ENCODE data around the gene LMX1B.

LMX1B gene

DNA sequence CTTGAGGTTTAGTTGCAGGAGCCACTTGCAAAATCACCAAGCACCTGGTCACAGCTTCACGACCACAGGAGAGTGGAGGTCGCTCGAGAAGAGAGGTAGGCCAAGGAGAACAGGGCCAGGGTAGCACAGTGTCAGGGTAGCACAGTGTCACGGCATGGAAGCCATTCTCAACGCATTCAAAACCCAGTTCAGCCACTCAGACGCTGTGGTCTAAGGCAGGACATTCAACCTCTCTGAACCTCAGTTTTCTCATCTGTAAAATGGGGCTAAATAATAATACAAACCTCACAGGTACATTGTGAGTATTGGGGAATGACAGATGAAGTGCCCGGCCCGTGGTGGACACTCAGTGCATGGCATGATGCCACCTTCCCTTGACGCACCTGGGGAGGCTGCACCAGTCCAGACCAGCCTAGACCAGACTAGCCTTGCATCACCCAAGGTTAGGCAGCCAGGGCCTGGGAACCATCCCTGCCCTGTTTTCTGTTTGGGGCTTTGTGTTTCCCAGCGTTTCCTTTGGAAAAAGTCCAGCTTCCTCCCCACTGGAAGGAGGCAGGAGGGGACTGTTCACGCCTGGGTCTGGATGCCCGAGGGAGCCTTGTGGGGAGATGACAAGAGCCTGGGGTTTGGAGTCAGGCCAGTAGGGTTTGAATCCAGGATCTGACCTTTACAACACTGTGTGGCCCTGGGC, 7.8 kb upstream of the LMX1B start:
- DNase-seq: no peak

DNA sequence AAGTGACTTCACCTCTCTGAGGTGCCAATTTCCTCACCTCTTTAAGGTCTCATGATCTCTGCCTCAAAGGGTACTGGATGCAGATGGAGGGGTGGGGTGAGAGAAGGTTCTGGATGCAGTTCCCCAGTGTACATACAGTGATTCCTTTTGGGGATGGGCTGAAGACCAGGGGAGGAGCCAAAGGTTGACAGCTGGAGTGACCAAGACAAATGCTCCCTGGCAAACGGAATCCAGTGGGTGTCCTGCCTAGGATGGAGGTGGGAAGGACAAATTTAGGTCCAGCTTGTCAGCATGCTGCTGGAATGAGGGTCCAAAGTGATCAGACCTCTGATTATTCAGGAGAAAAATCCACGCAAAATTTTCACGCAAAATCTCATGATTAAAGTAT, 7.3 kb upstream of the LMX1B start:
- DNase-seq: no peak

DNA sequence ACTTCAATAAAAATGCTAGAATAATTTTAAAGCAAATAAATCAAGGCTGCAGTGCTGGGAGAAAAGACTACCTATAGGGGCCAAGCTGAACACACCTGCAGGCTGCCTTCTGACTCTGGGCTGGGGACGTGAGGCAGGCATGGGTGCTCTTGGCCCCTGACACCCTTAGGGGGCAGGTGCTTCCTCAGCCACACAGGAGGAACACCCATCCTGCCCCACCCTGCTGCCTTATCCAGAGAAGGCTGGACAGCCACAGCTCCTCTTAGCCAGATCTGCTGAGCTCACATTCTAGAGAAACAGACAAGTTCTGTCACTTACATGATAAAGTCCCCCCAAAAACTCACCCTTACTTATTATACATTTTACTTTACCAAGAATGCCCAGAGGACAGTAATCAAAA, 6.6 kb upstream of the LMX1B start:
- no peak for DNase-seq

DNA sequence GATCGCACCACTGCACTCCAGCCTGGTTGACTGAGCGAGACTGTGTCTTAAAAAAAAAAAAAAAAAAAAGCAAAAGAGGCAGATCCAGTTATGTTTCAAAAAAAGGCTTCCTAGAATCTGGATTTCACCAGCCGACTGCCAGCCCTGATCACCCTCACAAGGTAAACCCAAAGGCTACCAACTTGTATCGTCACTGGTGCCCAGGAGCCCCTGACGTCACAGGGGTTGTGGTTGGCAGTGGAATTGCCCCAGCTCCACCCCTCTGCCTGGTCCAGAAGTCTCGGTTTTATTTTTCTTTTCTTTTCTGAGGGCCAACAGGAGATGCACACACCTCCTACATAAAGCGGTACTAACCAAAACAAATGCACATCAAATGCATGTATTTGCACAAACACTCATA, 6.0 kb upstream of the LMX1B start:
- no peak for DNase-seq

DNA sequence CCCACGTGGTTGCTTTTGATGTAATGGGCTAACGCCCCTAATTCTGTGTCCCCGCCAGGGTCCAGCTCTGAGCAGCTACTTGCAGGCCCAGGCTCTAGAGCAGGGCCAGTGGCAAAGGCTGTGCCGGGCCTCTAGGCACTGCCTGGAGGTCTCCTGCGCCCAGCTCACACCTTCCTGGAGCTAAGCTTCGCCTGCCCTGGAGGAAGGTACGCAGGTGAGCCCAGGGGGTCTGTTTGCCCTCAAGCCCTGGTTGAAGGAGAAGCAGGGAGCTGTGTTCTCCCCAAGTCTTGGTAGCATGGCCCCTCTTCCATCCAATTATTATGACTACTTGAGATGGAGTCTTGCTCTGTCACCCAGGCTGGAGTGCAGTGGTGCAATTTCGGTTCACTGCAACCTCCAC, 5.2 kb upstream of the LMX1B start:
- DNase-seq: no peak

DNA sequence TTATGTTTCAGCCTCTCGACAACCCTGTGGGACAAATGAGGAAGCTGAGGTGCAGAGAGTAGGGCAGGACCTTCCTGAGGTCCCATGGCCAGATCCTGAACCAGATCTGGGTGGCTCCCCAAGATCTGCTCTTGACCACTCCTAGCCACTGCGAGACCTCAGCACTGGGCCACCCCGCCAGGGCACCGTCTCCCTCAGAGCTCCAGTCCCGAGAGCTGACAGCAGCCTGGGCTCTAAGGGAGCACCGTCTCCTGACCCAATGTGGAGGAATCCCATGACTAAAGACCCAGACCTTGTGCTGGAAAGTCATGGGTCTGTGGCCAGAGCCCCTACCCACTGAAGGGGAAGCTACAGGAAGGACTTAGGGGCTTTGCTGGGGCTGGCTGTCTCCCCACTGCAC, 4.5 kb upstream of the LMX1B start:
- no peak for DNase-seq

DNA sequence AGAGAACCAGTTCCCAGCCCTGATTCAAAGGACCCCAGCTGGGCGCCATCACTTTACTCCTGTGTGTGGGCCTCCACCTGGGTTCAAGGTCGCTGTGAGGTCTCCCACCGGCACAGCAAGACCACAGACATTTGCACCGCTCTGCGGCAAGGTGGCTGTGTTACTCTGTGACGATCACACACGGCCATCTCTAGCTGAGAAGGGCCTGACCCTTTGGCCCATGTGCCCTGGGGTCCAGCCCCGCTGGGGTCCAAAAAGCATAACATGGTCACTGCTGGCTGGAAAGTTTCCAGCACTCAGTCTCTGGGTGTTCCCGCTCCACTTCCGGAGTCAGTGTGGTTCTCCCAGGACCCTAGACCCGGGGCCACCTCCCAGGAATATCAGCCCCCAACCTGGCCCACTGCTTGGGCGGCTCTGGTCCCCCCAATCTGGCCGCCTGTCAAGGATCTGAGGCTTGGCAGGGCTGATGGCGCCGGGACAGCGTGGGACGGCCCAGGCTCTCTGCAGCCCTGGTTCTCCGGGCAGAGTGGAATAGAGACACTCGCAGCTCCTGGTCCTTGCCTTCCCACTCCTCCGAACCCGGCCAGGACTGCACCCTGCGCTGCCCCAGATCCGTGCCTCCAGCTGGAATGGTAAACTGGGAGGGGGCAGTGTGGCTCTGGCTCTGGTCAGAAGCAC, 3.9 kb upstream of the LMX1B start:
- no peak for DNase-seq

DNA sequence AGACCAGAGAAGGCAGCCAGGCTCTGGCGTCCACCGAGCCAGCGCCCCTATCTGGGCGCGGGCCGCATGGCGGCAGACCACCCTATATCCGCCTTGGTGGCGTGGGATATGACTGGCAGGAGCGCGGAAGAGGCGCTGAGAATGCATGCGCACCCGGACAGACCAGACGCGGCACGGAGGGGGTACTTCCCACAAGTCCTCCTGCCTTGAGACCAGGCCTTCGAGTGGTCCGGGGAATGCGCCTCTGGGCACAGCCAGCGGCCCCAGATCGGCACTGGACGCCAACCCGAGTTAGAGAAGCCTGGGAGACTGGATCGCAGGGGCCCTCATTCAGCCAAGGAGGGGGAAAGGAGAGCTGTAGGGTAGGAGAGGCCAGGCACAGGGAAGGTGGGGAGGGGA, 2.5 kb upstream of the LMX1B start:
- no peak for DNase-seq

DNA sequence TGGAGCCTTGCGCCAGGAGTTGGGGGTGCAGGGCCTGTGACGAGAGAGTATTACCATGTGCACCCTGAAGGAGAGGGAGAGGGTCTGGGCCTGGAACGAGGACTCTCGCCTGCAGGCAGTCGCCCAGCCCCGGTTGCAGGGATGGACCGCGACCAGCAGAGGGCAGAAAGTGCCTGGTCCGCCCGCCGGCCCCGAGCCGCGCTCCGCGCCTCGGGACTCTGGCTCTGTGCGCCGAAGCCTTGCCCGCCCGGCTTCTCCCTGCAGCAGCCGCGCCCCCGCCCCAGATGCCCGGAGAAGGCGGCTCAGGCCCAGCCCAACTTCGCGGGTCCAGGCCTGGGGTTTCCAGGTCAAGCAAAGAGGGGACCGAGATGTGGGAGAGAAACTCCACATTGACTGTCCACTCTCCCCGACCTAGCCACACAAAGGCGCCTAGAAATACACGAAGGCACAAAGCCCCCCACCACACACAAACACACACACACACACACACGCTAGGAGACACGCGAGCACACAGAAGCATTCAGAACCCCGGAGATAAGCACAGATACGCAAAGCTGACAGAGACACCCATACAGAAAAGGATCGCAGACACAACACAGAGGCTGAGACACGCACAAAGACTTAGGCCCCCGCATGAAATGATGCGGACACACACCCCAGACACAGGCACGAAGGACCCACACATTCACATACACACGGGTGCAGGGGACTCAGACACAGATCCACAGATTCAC, 2.0 kb upstream of the LMX1B start:
- DNase-seq: peak; percentile 43

DNA sequence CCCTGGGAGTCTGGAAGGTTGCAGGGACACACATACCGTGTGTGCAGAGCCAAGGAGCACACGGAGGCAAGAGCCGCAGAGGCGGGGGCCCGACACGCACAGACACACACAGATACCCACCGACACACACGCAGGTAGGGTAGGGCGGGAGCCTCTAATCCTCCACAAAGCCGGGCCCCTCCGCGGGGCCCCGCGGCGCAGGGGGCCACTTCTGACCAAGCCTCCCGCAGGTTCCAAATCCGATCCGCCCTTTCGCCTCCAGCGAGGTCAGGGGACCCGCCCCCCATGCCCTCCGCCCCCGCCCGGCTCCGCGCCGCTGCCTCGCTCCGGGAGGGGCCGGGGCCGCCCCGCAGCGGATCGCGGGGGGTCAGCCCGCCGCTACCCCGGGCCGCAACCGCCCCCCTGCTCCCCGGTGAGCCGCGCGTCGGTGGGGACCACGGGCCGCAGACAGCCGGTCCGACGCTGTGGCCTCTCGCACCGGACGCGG, 1.4 kb upstream of the LMX1B start:
- no peak for DNase-seq

DNA sequence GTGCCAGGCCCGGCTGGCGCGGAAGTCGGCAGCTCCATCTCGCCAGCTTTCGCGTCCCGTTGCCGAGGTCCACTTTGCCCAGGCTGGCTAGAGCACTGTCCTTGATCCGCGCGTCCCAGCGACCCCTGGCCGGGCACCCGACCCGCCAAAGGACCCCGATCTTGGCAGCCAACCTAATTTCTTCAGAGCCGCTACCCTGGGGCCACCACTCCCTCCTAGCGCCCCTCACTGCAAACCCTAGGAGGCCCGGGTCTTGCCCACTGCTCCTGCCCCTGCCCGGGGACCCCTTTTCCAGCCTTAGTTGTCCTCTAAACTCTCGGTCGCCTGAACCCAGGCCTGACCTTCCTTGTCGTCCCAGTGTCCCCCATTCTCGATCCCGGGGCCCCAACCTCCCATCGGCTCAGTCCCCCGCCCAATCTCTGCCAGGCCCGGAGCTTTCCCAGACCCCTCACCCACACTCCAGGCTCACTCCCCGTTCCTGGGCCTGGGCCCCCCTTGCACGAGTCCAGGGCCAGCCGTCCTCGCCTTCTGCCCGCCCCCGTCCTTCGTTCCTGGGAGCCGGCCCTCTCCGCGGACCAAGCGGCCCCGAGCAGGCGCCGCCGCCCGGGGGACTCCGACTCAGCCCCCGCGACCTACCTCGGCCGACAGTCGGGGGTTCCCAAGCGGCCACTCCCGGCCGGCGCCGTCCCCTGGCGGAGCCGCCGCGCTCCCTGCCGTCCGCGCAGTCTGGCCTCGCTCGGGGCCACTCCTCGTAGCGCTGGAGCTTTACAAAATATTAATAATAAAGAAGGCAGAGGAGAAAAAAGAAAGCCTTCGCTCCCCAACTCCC, 701 bp upstream of the LMX1B start:
- DNase-seq: no peak

DNA sequence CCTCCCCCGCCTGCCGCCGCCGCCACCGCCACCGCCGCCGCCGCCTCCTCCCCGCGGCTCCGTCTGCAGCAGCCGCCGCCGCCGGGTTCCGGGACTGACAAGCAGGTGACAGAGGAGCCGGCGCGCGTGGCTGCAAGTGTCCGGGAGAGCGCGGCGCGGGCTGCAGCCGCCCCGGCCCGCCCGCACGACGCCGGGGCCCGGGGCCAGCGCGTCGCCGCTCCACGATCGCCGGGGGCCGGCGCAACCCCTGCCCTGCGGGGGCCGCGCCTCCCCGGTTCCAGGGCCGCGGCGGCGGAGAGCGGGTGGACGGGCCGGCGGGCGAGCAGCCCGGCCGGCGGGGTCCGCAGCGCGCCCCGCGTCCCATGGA, 343 bp downstream of the LMX1B start:
- no peak for DNase-seq

DNA sequence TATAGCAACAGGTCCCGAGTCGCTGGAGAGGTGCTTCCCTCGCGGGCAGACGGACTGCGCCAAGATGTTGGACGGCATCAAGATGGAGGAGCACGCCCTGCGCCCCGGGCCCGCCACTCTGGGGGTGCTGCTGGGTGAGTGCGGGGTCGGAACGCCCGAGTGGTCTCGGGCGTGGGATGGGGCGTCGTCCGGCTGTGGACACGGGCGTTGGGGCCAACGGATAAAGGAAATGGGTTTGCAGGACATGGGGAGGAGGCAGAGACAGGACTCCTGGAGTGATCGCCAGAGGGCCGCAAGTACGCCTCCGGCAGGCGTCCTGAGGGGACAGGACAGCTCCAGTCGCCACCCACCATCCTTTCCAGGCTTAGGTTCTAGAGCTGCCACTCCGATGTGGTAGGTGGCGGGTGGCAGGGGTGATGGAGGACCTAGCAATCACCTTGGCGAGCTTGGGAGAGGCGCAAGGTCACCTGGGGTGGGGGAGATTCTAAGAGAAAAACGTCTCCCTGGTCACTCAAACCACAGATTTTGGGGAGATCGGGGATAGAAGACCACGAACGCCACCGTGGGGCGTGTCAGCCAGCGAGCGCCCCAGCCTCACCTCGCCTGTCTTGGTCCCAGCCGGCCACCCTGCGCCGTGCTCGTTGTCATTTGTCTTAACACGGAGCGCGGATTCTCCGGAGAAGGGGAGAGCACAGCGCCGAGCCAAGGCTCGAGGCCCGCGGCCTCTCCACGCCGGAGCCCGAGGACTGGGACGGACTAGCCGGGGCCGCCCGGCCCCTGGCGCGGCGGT, 922 bp downstream of the LMX1B start:
- DNase-seq: no peak

DNA sequence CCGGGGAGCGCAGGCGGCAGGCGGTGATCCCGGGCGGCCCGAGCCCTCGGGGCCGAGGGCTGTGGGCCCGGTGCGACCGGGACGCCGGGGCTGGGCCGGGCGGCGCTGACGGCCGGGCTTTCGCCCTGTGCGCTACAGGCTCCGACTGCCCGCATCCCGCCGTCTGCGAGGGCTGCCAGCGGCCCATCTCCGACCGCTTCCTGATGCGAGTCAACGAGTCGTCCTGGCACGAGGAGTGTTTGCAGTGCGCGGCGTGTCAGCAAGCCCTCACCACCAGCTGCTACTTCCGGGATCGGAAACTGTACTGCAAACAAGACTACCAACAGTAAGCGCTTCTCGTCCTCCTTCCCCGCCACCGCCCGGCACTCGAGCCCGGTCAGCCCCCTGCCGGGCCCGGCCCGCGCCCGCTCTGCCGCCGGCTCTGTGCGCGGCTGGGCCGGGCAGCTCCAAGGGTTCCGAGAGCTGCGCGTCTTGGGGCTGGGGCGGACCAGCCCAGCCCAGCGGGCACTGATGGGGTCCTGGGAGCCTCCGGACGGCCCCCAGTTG, 1.6 kb downstream of the LMX1B start:
- no peak for DNase-seq

DNA sequence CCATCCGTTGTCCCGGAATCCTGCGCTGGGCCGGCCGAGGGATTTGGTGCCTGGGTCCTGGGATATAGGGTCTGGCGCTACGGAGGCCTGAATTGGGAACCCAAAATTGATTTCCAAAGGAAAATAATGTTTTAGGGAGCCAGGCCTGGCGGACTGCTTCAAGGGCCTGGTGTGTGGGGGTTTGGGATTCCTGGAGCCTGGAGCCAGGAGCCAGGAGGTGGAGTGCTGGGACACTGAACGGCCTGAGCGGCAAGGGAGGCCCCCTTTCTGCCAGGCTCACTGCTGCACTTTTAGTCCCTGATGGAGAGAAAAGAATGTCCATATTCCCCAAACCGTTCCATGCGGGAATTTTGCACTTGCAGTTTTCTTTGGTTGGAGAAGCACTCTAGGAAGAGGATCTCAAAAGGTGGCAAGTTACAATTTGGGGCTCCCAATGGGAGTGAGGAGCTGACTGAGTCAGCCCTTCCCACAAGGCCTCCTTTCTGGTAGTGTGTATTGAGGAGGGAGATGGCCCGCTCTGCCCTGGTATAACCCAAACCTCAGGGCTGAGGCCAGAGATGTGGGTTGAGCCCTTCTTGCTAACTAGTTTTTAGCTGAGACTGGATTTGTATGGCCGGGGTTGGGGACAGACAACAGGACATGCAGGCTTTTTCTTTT, 2.2 kb downstream of the LMX1B start:
- no peak for DNase-seq

DNA sequence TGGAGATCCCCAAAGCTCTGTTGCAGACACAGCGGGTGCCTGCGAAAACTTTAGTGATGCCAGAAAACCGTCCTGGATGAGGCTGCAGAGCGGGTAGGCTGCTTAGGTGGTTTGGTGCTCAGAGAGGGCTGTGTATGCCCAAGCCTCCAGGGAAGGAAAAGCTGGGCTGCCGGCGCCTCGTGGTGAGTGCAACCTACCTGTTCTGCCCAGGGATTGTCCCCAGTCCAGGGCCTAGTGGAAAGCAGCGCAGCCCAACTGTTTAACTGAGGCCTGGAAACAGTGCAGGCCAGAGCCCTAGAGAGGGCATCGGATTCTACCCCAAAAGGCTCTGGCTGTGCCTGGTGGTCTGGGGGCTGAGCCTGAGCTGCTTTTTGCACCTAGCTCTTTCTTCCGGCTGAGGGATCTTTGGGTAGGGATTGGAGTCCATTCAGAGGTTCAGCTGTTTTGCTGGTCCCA, 2.8 kb downstream of the LMX1B start:
- no peak for DNase-seq

DNA sequence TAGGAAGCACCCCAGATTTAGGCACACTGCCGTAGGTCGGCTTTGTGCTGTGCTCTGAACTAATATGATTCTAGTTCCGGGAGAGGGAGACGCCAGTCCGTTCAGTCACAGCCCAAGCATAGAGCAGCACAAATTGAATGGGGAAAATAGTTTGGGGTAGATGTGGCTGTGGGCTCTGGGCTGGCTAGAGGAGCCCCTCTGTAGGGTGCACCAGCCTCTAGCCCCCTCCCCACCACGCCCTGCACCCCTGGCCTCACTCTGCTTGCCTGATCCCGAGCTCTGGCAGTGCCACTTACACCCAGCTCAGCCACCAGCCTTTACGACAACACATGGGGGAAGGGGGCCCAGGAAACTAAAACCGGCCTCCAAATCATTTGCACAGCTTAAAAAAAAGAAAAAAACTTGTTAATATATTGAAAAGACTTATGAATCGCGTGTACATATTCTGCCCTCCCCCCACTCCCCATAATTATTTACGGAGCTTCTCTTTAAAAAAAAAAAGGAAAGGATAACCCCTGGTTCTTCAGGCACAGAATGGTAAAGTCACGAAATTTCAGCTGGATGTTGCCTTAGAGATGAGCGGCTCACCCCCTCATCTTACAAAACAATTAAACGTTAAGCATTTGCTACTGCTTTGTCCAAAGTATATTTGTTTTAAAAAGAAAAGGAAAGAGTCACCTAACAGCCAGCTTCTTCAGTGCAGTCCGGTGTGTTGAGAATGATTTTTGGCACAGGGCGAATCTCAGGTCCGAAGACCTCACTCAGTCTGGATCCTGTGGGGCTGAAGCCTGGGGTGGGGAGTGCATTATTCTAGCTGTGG, 3.5 kb downstream of the LMX1B start:
- no peak for DNase-seq

DNA sequence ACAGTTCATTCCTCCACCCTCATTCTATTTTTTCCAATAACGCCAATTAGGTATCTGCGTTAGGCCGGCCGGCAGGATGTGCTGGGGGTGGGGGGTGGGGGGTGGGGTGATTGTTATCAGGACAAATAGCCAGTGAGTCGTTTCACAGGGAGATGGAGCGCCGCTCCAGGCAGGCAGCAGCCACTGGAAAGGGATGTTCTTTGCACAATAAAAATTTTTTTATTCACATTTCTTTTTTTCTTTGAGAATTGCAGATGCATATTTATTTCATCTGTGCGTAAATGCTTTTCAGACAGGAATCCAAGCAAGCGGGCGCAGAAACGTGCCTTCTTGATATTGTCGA, 4.1 kb downstream of the LMX1B start:
- no peak for DNase-seq

DNA sequence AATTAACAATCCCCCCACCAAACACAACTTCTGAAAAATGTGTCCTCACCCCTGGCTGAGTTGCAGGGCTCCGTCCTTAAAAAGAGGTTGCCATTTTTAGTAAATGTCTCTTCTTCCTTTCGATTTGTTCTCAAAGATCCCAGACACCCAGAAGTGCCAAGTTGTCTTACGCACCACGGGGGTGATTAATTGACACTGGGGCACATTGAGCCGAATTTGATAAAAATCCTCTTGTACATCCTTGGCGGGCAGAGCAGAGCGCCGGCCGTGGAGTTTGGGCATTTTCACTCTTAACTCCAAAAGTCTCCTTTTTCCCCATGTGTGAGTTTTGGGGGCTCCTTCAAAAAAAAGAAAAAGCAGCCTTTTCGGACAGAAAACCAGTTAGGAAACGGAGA, 4.5 kb downstream of the LMX1B start:
- no peak for DNase-seq

DNA sequence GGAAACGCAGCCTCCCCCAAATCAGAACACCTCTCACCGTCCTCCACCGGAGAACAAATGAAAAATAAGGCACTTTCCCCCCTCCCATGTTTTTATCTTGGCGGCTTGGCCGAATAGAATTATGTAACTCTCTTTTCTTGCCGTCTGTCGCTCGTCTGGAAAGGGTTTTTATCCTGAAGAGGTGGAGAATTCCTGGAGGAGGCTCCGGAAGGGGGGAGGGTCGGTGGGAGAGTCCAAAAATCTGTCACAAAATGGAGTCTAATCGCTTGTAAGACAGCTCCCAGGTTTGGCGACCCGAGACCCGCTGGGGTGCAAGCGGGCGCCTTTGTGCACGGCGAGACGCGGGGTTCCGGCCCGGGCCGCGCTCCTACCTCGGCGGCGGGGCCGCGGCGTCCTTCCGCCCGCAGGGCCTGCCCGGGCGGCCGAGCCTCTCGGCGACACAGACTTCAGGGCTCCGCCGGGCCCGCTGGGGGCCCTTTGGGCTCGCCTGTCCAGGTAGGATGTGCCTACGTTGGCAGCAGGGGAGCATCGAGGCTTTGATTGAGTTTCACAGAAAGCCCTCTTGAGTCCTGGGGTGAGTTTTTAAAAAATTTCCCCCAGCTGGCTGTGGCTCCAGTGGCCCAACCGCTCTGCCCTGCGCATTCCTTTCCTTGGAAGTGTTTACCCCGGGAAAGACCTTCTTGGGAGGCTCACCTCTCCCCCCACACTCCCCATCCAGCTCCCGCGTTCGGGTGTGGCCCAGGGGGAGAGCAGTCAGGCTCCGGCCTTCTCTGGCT, 5.0 kb downstream of the LMX1B start:
- no peak for DNase-seq

Measured in midbrain (tissue), 1 donor.